Measurements from ENCODE around the gene SEPTIN14.
A peak's percentile ranks its signal among the peaks of the same experiment; 100 is the strongest.
"Not testable (repeated sequence)": the region's sequence is repeated elsewhere in the genome, so short reads cannot be mapped to it uniquely, and the experiment has no call there.

The SEPTIN14 gene

DNA sequence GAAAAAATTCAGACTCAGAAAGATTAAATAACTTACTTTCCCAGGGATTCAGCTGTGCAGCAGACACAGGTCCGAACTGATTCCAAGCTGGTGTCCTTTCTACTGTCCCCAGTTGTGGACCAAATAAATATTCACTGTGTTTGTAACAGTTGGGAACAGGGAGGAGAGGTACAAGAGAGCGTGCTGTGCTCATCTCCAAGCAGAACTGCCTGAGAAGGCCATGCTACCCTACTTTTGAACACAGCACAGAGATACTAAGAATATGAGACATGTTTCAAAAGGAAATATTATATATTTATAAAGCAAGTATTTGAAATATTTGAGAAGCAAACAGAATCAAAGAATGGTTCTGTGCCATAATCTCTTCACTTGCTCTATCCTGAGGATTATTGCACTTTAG is at the start of gene SEPTIN14:
SEPTIN14 (minus strand) TSS at position 101 of the 400 bp plus-strand sequence. CDS start 756 bp downstream, outside the sequence.
- DNase-seq: not testable (repeated sequence)

DNA sequence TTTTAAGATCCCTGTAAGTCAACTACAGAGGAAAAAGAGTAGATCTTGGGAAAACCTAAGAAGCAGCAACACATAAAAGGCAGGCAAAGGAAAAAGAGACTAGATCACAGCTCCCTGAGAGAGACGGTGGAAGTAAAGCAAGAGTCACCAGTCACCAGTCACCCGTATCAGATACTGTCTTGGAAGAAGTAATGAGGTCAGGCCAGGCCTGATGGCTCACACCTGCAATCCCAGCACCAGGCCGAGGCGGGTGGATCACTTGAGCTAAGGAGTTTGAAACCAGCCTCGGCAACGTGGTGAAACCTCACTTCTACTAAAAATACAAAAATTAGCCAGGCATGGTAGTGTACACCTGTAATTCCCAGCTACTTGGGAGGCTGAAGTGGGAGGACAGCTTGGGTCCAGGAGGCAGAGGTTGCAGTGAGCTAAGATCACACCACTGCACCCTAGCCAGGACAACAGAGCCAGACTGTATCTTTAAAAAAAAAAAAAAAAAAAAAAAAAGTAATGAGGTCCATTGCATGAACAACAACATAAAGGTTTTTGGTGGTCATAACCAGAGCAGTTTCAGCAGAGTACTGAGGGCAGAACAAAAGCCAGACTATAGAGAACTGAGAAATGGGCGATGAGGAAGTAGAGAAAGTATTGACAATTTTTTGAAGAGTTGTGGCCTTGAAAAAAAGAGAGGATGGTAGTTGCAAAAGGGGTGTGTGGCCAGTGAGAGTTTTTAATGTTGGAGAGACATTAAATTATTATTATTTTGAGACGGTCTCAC is 41.6 kb upstream of the SEPTIN14 start:
- no peak for DNase-seq

GRCh38 chr7:55901059-55901458 is 38.5 kb upstream of the SEPTIN14 start:
- not testable (repeated sequence) for DNase-seq

DNA sequence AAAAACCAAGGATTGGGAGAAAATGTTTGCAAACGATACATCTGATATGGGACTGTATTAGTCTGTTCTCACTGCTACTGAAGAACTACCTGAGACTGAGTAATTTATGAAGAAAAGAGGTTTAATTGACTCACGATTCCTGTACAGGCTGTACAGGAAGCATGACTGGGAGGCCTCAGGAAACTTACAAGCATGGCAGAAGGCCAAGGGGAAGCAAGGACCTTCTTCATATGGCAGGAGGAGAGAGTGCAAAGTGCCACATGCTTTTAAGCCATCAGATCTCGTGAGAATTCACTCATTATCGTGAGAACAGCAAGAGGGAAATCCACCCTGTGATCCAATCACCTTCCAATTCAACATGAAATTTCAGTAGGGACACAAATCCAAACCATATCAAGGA is 35.7 kb upstream of the SEPTIN14 start:
- DNase-seq: no peak

- DNase-seq: no peak
Observed at GRCh38 chr7:55895021-55895420, 32.5 kb upstream of the SEPTIN14 start.

GRCh38 chr7:55893940-55894339 is 31.4 kb upstream of the SEPTIN14 start:
- no peak for DNase-seq

DNA sequence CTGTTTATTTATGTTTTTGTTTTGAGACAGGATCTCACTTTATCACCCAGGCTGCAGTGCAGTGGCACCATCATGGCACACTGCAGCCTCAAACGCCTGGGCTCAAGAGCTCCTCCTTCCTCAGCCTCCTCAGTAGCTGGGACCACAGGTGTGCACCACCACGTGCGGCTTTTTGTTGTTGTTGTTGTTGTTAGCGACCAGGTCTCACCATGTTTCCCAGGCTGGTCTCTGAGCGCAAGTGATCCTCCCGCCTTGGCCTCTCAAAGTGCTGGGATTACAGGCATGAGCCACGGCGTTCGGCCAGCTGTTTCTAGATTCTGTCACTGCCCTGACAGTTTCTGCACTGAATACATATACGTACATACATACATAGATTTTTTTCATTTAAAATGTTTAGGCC is 25.8 kb upstream of the SEPTIN14 start:
- not testable (repeated sequence) for DNase-seq

GRCh38 chr7:55887821-55888247 is 25.3 kb upstream of the SEPTIN14 start:
- peak in 1 of 2 experiments; percentile 6 for DNase-seq

DNA sequence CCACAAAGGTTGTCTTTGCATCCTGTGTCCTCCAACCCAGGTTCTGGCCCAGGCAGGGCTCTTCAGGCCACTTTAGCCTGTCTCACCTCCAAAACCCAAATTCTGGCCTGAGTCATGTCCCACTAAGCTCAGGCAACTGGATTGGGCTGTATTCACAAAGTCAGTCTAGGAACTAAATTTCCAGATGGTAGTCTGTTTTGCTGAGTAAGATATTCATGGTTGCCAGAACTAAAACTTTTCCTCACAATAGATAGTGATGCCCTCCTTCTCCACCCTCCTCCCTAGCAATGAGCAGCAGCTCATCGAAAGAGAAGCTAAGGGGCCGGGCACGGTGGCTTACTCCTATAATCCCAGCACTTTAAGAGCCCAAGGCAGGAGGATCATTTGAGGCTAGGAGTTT is 21.8 kb upstream of the SEPTIN14 start:
- no peak for DNase-seq

GRCh38 chr7:55878691-55879090 is 16.1 kb upstream of the SEPTIN14 start:
- no peak for DNase-seq

DNA sequence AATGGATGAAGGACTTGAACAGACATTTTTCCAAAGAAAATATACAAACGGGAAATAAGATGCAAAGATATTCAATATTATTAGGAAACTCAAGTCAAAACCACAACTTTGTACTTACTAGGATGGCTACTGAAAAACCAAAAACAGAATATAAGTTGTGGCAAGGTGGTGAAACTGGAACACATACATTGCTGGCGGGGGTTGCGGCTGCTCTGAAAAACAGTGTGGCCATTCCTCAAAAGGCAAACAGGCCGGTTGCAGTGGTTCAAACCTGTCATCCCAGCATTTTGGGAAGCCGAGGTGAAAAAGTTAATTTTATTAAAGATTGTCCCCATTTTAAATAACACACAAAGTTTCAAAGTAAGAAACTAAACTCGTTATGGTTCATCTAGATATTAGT is 14.8 kb upstream of the SEPTIN14 start:
- no peak for DNase-seq

- no peak for DNase-seq
Observed at GRCh38 chr7:55873765-55874164, 11.2 kb upstream of the SEPTIN14 start.

- DNase-seq: no peak
Observed at GRCh38 chr7:55871932-55872485, 9.5 kb upstream of the SEPTIN14 start.

GRCh38 chr7:55868989-55869388 is 6.4 kb upstream of the SEPTIN14 start:
- DNase-seq: not testable (repeated sequence)

DNA sequence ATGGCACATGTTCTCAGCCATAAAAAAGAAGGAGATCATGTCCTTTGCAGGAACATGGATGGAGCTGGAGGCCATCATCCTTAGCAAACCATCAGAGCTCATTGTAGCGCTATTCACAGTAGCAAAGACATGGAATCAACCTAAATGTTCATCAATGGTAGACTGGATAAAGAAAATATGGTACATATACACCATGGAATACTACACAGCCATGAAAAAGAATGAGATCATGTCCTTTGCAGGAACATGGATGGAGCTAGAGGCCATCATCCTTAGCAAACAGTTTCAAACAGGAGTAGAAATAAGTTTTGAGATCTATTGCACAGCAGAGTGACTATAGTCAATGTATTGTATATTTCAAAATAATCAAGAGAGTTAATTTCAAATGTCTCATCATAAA is 17.4 kb downstream of the SEPTIN14 start:
- not testable (repeated sequence) for DNase-seq

GRCh38 chr7:55838595-55838994 is 24.0 kb downstream of the SEPTIN14 start:
- no peak for DNase-seq

- DNase-seq: no peak
Observed at GRCh38 chr7:55827577-55827976, 35.0 kb downstream of the SEPTIN14 start.

- DNase-seq: no peak
Observed at GRCh38 chr7:55818686-55819085, 43.9 kb downstream of the SEPTIN14 start.

- DNase-seq: not testable (repeated sequence)
Observed at GRCh38 chr7:55797260-55797659, 65.3 kb downstream of the SEPTIN14 start.

- no peak for DNase-seq
Observed at GRCh38 chr7:55794527-55794926, 68.0 kb downstream of the SEPTIN14 start.

DNA sequence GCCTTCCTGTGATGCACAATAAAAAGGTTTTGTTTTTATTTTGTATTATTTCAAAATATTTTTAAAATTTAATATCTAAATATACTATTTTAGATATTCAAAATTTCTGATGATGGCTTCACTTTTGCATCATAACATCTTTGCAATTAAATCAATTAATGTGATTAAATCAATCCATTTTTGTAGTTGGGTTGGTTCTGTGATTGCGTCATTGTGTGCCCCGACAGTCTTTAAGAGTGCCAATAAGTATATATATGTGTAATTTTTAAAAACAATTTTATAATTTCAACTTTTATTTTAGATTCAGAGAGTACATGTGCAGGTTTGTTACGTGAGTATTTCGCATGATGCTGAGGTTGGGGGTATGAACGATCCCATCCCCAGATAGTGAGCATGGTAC is 70.5 kb downstream of the SEPTIN14 start:
- no peak for DNase-seq

DNA sequence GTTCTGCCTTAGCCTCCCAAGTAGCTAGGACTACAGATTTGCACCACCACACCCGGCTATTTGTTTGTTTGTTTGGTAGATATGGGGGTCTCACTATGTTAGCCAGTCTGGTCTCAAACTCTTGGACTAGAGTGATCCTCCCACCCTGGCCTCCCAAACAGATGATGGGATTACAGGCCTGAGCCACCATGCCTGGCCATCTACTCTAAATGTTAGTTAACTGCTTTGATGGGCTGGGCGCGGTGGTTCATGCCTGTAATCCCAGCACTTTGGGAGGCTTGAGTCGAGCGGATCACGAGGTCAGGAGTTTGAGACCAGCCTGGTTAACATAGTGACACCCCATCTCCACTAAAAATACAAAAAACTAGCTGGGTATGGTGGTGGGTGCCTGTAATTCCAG is 74.8 kb downstream of the SEPTIN14 start:
- DNase-seq: no peak

- DNase-seq: no peak
Observed at GRCh38 chr7:55786901-55787300, 75.7 kb downstream of the SEPTIN14 start.

DNA sequence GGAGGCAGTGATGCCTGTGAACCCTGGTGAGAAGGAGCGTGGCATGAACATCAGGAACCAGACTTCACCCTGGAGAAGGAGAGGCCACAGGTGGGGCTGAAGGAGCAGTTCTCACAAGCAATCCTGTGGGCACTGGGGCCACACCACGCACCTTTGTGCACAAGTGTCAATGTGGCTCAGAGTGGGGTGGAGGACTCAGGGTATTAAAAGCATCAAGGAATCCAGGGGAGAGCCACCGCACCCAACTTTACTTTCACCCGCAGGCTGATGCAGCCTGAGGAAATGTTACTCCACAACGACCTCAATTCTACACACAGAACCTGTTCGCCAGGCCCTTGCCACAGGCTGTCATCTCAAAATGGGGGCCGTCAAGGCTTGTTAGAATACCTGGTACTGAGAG is 77.1 kb downstream of the SEPTIN14 start:
- not testable (repeated sequence) for DNase-seq

DNA sequence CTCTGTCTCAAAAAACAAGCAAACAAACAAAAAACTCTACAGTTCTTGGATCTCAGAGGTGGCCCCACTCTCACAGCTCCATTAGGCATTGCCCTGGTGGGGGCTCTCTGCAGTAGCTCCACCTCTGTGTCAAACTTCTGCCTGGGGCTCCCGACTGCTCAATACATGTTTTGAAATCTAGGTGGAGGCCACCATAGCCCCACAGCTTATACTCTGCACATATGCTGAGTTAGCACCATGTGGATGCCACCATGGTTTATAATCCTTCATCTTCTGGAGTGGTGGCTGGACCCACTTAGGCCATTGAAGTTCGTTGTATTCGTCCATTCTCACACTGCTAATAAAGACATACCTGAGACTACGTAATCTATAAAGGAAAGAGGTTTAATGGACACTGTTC is 78.4 kb downstream of the SEPTIN14 start:
- no peak for DNase-seq
